Measurements from ENCODE around the gene CTLA4.

Gene CTLA4

GRCh38 chr2:203867561-203868200 lies at the start of gene CTLA4:
TSS of gene CTLA4 (plus strand) at chr2:203867771. CDS start at chr2:203867943, 172 bp downstream.
- no peak for DNase-seq

GRCh38 chr2:203818656-203819055 lies 48.9 kb upstream of the CTLA4 start:
- DNase-seq: no peak

GRCh38 chr2:203819434-203820133 lies 48.0 kb upstream of the CTLA4 start:
- DNase-seq: no peak

DNA sequence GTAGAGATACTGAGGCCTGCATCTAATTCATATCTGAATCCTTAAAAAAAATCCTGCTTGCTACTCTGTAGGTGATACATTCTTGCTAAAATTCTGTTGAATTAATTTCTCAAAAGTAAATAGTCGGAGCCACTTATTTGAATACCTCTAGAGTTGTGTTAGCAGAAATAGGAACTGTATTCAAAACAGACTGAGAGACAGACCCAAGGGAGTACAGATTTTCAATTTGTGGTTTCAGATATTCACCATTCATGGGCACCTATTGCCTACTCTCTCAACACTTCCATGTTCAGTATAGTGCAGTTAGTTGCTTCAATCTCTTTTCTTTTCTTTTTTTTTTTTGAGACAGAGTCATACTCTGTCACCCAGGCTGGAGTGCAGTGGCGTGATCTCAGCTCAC lies 46.6 kb upstream of the CTLA4 start:
- no peak for DNase-seq

GRCh38 chr2:203822240-203822639 lies 45.3 kb upstream of the CTLA4 start:
- DNase-seq: no peak

DNA sequence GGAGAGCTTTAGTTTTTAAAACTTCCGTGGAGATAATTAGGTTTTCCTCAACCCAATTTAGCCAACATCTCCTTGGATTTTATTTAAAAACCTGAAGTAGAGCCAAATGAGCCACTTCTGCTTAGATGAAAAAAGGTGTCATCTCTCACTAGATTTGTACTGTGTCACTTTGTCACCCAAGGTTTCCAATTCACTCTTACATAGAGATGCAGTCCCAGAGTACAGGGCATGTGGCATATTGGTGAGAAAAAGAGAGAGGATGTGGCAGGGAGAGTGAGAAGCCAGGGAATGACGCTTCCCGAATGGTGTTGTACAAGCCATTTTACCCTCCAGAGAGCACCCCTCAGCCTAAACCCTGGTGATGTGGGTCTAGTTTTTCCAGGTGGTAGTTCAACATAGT lies 44.4 kb upstream of the CTLA4 start:
- no peak for DNase-seq

DNA sequence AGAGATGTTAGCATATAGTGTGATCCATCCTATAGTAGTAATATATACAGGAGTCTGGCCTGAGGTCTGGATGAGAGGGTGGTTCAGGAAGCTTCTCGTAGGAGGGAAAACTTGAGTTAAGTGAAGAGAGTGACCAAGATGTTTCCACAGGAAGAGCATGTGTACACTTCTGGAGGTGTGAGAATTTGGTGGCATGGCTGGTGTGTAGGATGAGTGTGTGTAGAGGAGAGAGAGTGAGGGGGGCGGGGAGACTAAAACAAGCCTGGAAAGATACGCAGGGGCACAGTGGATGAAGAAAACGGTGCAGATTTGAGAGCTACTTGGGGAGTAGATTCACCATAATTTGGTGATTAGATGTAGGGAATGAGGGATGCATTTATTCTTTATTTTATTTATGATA lies 43.5 kb upstream of the CTLA4 start:
- DNase-seq: no peak

DNA sequence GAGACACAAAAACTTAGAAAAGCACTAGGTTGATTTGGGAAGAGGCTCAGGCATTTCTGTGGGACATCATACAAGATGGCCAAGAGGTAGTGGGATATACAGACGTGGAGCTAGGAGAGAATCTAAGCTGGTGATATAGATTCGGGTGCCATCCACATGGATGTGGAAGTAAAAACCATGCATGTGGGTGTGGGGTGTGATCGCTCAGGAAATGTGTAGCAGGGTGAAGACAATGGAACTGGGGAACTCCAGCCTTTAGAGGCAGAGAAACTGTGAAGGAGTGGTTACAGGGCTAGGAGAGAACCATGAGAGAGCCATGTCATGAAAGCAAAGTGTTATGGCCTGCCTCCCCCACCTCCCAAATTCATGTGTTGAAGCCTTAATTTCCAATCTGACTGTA lies 43.0 kb upstream of the CTLA4 start:
- no peak for DNase-seq

- DNase-seq: no peak
Observed at GRCh38 chr2:203826704-203827103, 40.9 kb upstream of the CTLA4 start.

GRCh38 chr2:203830304-203831055 lies 37.1 kb upstream of the CTLA4 start:
- no peak for DNase-seq

DNA sequence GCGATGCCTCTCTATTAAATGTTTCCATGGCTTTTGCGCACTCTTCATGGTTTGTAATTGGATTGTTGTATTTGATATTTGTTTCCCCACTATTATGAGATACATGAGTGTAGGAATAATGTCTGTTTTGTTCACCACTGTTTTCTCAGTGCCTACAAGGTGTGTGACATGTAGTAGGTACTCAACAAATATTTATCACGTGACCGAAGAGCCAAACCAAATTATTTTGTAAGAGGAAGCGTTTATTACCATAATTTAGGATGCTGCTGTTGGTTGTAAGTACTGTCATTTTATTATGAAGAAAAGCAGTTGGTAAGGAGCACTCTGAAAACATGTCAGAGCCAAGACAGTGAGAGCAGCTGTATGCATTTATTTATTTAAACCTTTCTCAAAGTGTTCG lies 32.2 kb upstream of the CTLA4 start:
- no peak for DNase-seq

DNA sequence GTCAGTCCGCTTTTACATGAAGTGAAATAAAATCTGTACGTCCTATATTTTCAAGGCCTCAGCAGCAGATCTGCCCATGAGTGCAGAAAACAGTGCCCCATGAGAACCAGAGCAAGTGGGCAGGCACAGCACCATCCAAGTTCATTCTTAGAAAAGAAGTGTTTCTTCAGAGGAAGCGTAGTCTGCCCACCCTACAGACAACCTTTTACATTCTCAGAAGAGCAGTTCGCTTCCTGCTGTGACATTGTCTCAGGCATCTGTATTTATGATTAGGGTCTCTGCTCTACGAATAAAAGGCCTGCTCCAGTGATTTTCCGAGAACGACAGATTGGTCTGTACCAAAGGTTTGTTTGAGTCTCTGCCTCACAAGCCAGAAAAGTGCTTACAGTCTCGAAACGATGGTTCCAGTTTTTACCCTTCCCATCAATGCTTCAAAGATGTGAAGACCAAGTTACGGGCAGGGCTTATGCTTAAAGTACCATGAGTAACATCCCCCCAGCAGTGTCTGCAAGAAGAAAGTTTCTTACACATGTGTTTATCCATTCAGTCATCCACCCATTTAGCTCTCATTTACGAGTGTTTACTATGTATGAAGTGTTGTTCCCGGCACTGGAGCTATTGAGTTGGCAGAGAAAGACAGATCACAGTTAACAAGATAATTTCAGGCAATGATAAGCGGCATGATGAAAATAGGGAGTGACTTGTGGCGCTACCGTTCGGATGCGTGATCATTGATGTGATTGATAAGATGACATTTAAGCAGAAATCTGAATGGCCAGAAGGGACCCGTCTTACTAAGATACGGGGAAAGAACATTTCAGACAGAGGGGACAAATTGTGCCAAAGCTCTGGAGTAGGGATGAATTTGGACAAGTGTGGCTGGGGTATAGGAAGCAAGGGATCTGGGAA lies 31.4 kb upstream of the CTLA4 start:
- no peak for DNase-seq

- no peak for DNase-seq
Observed at GRCh38 chr2:203840655-203841205, 26.8 kb upstream of the CTLA4 start.

- no peak for DNase-seq
Observed at GRCh38 chr2:203841654-203842053, 25.9 kb upstream of the CTLA4 start.

- no peak for DNase-seq
Observed at GRCh38 chr2:203842373-203842772, 25.2 kb upstream of the CTLA4 start.

GRCh38 chr2:203846490-203847105 lies 21.0 kb upstream of the CTLA4 start:
- no peak for DNase-seq

- no peak for DNase-seq
Observed at GRCh38 chr2:203849010-203849409, 18.6 kb upstream of the CTLA4 start.

- no peak for DNase-seq
Observed at GRCh38 chr2:203852760-203853159, 14.8 kb upstream of the CTLA4 start.

DNA sequence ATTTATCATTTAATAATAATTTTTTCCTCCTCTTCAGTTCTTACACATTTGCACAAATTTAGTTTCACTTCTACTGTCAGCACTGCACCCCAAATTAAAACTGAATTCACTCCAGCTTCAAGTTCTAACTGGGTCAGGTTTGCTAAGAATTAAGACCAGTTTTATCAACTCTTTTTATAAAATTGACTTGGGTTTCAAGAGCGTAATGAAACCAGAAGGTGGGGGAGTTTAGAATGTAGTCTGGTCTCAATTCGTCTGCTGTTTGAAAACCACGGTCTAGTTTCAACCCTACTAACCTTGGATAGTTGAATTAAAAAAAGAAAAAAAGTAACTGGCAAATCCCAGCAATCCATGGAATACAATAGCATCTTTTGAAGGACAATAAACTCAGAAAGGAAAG lies 14.3 kb upstream of the CTLA4 start:
- no peak for DNase-seq

DNA sequence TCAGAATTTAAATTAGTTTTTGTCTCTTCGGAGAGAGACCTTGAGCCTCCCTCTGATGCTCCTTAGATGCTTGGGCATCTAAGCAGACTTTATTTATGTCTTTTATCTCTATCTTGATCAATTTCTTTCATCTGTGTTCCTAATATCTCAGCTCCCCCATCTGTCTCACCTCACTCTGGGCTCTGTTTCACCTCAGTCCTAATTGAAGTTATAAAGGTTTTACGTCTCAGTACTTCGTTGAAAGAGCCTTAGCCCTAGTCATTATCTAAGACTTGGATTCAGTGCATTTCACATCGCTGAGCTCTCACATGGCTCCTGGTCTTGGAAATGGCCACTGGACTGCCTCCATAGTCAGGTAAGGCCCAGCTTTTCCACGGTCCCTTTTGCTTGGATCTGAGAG lies 13.8 kb upstream of the CTLA4 start:
- DNase-seq: no peak

- DNase-seq: no peak
Observed at GRCh38 chr2:203855274-203855673, 12.3 kb upstream of the CTLA4 start.

- no peak for DNase-seq
Observed at GRCh38 chr2:203857656-203858055, 9.9 kb upstream of the CTLA4 start.

All from bone marrow (tissue), 2 donors.